ENCODE results near the gene FAM187B.

Gene FAM187B

DNA sequence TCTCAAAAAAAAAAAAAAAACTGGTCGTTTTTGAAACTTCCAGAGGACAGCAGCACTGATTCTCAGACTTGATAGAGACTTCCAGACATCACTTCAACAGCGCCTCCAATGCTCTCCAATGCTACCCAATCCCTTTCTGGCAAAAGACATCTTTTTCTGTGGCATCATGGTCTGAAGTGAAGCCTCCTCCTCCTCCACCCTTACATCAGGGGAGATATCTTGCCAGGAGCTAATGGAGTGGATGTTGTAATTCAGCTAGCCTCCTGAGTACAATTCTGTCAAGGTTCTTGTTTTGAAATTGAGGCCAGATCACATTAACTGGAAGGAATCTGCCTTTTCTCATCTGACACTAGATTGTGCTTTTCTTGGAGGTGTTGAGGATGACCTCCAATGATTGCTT lies 49.8 kb downstream of the FAM187B start:
- no peak for DNase-seq

- no peak for DNase-seq
These were observed 50.9 kb downstream of the FAM187B start for GRCh38 chr19:35177377-35178274.

GRCh38 chr19:35176181-35176570 lies 52.4 kb downstream of the FAM187B start:
- no peak for DNase-seq

Measured in T-helper 1 cell (primary cell).